NCI-H2196 (cell line): ENCODE measurements around the gene IZUMO1R.
"Not testable (repeated sequence)": the region's sequence is repeated elsewhere in the genome, so short reads cannot be mapped to it uniquely, and the experiment has no call there.

Experiments
- DNase-seq: peaks from one replicate; lab custom pipeline; 2025; ENCODE audit not compliant: unreplicated experiment; lab: John Stamatoyannopoulos, UW

IZUMO1R gene

DNA sequence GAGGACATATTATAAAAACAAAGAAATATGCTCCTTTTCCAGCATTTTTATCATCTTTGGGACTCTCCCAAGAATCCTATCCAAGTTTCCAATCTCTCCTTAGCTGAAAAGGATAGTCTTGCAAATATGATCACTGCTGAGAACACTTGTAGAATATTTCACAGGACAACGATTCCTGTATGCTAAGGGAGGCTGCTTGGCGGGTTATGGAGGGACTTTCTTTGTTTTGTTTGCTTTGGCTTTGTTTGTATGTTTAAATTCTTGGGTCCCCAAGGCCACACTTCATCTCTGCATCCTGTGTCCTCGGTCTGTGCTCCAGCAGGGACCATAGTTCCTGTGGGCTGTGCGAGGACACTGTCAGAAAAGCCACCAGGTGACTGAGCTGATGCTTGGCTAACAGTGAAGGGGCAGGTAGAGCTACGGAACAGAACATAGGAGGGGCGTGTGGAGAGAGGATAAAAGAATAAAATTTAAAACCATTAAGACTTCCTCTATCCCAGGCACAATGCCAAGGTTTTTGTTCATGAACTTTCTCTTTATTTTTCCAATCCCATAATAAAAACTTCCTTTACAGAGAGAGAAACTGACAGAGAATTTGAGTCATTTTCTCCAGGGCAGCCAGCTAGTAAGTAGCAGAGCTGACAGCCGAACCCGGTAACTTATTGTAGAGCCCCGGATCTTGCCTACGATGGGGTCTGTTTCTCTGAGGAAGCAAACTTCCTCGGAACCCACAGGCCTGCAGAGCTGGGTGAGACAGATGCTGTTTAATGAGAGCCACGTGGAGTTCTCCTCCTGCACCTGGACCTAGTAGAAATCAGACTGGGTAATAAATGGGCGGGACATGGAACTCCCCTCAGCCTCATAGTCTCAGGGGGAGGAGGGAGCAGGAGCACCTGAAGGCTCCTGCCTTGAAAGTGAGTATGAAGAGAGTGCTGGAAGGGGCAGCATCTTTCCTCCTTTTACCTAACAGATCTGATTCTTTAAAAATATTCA is at the start of gene IZUMO1R:
IZUMO1R (plus strand) TSS at position 615 of the 993 bp plus-strand sequence. CDS start 1,057 bp downstream, outside the sequence.
- DNase-seq, result no peak

GRCh38 chr11:94271885-94272372 is 32.5 kb upstream of the IZUMO1R start:
- DNase-seq, result no peak

- no peak for DNase-seq
Observed at GRCh38 chr11:94272738-94273313, 31.6 kb upstream of the IZUMO1R start.

DNA sequence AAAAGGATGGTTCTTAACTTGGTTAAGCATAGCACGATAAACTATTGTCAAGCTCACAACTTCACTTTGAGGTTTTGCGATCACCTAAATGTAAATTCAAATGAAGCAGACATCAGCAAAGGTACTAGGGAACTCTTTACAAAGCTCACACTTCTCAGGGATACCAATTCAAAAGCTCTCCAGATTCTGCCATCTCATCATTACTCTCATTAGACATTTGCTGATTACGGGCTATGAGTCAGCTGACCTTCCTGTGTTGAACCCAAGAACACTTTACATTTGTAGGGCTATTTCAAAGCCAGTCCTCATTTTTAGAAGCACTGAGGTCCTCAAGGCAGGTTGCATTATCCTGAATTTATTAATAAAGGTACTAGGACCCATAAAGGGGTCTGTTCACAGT is 28.4 kb upstream of the IZUMO1R start:
- DNase-seq, result no peak

- DNase-seq, result no peak
Observed at GRCh38 chr11:94276943-94277342, 27.4 kb upstream of the IZUMO1R start.

DNA sequence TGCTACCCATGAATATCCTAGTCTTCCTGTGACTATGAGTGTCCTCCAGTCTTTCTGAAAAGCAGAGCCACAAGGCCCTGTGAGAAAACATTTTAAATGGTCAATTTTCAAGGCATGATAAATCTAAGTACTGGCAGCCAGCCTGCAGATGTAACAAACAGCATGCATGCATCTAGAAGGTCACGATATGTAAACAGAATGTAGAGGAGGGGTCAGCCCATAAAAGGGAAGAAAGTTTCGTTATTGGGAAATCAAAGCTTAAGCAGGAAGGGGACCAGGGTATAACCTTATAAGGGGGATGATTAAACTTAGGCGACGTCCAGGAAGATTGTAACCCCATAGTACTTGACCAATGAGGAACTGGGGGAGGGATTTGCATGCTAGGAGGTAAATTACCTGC is 26.2 kb upstream of the IZUMO1R start:
- DNase-seq, result not testable (repeated sequence)

DNA sequence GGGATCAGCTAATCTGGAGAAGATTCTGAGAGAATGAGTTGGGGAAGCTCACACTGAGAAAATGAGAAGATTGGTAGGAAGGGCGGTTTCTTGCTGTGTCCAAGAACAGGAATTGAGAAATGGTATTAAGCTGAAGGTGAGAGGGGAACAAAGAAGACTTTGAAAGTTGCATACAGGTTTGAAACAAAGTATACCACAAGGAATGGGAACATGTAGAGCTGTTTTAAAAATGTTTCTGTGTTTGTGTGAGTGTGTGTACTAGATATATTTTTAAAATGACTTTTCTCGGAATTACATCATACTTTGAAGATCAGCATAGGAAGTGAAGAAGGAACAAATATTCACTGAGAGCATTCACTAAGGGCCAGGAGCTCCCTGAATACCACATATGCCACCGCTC is 24.4 kb upstream of the IZUMO1R start:
- DNase-seq, result no peak

GRCh38 chr11:94281324-94281723 is 23.1 kb upstream of the IZUMO1R start:
- no peak for DNase-seq

GRCh38 chr11:94283678-94284077 is 20.7 kb upstream of the IZUMO1R start:
- DNase-seq, result no peak

DNA sequence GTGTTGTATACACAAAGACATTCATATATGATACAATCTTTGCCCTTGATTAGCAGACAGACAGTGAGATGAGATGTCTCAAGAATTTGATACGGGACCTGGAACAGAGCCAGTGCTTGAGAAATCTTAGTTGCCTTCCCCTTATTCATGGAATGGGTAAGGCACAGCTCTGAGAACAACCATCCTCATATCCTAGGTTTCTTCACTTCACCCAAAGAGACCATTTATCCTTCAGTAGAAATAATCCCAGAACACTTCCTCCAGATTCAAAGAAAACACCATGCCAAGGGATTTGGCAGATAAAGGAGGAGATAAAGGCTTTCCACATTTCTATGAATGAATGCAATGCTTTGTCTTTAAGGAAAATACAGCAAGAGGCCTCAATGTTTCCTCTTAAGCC is 8.8 kb upstream of the IZUMO1R start:
- DNase-seq, result no peak

GRCh38 chr11:94297985-94298576 is 6.3 kb upstream of the IZUMO1R start:
- no peak for DNase-seq

GRCh38 chr11:94302776-94303175 is 1.6 kb upstream of the IZUMO1R start:
- no peak for DNase-seq

- DNase-seq, result no peak
Observed at GRCh38 chr11:94305146-94305545, 766 bp downstream of the IZUMO1R start.

DNA sequence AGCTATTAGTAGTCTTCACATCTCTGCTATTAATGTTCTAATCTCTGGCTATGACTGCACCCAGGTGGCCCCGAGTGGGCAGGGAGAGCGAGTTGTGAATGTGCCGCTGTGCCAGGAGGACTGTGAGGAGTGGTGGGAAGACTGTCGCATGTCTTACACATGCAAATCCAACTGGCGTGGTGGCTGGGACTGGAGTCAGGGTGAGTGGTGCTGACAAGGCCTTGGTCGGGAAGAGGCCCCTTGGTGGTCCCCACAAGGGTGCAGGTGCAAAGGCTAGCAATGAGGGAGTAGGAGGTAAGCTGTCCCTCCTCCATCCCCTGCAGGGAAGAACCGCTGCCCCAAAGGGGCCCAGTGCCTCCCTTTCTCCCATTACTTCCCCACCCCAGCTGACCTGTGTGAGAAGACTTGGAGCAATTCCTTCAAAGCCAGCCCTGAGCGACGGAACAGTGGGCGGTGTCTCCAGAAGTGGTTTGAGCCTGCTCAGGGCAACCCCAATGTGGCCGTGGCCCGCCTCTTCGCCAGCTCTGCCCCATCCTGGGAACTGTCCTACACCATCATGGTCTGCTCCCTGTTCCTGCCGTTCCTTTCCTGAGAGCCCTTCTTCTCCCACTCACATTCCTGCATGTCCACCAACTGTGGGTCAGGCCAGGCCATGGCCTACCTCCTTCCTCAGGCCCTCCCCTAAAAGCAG is 2.9 kb downstream of the IZUMO1R start:
- no peak for DNase-seq

GRCh38 chr11:94308024-94308423 is 3.6 kb downstream of the IZUMO1R start:
- DNase-seq, result no peak

DNA sequence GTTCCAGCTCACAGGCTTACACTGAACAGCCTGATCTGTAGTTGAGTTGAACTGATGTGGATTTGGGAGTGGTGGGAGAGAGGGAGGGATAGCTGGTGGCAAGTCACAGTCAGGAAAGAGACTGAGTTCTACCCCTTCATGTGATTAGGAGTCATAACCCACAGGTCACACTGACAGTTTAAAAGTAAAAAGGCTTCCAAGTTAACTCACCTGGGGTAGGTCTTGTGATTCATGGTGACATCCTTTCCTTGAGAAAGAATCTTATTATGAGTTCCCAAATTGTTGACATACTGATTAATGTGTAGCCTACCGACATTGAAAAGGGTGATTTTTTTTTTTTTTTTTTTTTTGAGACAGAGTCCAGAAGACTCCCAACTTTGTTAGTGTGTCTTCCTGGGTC is 5.4 kb downstream of the IZUMO1R start:
- DNase-seq, result no peak

- DNase-seq, result no peak
Observed at GRCh38 chr11:94310191-94310875, 6.0 kb downstream of the IZUMO1R start.

- no peak for DNase-seq
Observed at GRCh38 chr11:94312339-94312738, 8.0 kb downstream of the IZUMO1R start.

DNA sequence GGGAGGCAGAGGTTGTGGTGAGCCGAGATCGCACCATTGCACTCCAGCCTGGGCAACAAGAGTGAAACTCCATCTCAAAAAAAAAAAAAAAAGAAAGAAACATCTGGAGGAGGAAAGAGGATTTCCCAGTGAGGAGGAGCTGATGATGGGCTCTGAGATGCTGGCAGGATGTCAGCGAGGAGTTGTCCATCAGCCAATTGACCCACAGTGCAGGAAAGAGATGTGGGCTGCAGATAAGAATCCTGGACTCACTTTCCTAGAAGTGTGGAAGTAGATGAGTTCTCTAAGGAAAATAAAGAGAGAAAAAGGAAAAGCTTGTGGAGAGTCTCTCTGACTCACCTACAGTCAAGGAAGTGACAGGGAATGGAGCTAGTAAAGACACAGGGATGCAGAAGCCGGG is 9.7 kb downstream of the IZUMO1R start:
- no peak for DNase-seq

DNA sequence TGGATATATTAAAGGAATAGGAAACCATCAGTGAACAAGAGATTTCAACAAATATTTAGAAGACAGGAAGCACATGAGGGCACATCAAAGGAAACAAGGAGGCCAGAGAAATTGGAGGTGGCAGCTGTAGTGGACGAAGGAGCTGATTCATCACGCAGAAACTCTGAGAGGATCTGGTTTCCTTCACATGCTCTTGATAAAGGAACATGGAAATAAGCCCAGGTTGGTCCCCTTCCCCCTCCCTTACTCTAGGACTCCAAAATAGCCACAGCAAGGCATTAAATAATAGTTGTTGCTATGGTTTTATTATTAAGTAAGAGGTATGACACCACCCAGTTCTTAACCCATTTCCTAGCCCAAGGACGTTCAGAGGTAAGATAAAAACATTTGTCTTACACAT is 11.3 kb downstream of the IZUMO1R start:
- DNase-seq, result no peak

DNA sequence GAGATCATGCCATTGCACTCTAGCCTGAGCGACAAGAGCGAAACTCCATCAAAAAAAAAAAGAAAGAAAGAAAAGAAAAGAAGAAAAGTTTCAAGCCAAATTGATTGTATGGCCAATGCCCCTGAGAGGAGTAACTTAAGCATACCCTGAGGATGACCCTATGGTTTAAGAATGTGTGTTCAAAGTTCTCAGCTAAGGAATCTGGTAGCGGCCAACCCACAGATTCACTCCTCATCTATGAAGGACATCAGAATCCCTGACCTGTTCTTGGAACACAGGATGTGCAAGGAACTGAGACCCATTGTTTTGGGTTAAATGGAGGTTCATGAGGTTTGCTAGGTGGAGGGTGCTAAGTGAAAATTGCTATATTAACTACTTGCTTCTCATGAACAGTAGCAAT is 18.1 kb downstream of the IZUMO1R start:
- no peak for DNase-seq
